Mucosa of descending colon (tissue), 3 donors: ENCODE results near the gene TWNK. TPM values are rescaled to one million over a fixed set of nuclear protein-coding genes. Genes with fewer than 3 reads are reported as not detected.

Source experiments
- ATAC-seq: fragments of 200-7000 bp; cut with Tn5 transposase; one replicate; pipeline ENCODE4 v1.9.1; 2020; ENCODE audit warnings: mild to moderate bottlenecking, moderate library complexity
- DNase-seq, 3 donors: peaks; one replicate each; pipeline ENCODE4 v3.0.0-alpha.2; 2020
- H3K36me3 ChIP-seq: fragments of 200-600 bp; one replicate; pipeline ENCODE4 v1.8.0; 2021; ENCODE audit warnings: low read depth, mild to moderate bottlenecking
- H3K4me1 ChIP-seq: fragments of 200-600 bp; one replicate; pipeline ENCODE4 v1.8.0; 2021; ENCODE audit warnings: low read depth, mild to moderate bottlenecking
- H3K4me3 ChIP-seq: fragments of 200-600 bp; one replicate; pipeline ENCODE4 v1.8.0; 2021; ENCODE audit warnings: mild to moderate bottlenecking
- H3K9me3 ChIP-seq: fragments of 200-600 bp; one replicate; pipeline ENCODE4 v1.8.0; 2021; ENCODE audit warnings: mild to moderate bottlenecking
- intact Hi-C, 2 donors: fragments of 100-400 bp; cut with DNase I in 1 of 2; cut with micrococcal nuclease in 1 of 2; formaldehyde crosslinking; loops; one replicate each; pipeline versions ENCODE4 v1.11.0 to v1.11.1; 2022; cut with DNase I, micrococcal nuclease
- total RNA-seq, 3 donors: library from RNA; stranded (reverse); fragmentation: NEBNext Ultra II Directional in 2 of 3; extraction: Animal tissue kit (Norgen Biotek cat#: 25700) in 2 of 3; gene quantifications; one replicate each; pipeline versions ENCODE4 v1.2.1 to v1.2.4, GENCODE V29; 2021 to 2023
- TF ChIP-seq, protein P1 (sequence below): fragments of 200-600 bp; IDR thresholded peaks from one replicate; pipeline ENCODE4 v1.8.0; 2022; ENCODE audit warnings: antibody characterized with exemption, mild to moderate bottlenecking
- donor health status: DM: no; HTN: no; CAD: no; lungs with moderate emphysema.
- donor health status: DM: no; HTN: no; CAD: no.
- donor health status: DM: no; HTN: yes; CAD: no.

Gene TWNK
- total RNA-seq, 3 donors from 2014 or later: 6.0 to 7.8 (median 7.0) TPM

GRCh38 chr10:100967332-100967731, 20.0 kb upstream of the TWNK start:
- H3K9me3 ChIP-seq: no peaks in the 10 kb centered on the region
- intact Hi-C loops: no loop called here
- TF ChIP-seq, protein P1, sequence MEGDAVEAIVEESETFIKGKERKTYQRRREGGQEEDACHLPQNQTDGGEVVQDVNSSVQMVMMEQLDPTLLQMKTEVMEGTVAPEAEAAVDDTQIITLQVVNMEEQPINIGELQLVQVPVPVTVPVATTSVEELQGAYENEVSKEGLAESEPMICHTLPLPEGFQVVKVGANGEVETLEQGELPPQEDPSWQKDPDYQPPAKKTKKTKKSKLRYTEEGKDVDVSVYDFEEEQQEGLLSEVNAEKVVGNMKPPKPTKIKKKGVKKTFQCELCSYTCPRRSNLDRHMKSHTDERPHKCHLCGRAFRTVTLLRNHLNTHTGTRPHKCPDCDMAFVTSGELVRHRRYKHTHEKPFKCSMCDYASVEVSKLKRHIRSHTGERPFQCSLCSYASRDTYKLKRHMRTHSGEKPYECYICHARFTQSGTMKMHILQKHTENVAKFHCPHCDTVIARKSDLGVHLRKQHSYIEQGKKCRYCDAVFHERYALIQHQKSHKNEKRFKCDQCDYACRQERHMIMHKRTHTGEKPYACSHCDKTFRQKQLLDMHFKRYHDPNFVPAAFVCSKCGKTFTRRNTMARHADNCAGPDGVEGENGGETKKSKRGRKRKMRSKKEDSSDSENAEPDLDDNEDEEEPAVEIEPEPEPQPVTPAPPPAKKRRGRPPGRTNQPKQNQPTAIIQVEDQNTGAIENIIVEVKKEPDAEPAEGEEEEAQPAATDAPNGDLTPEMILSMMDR: no peak
- H3K36me3 ChIP-seq: no peaks in the 10 kb centered on the region
- DNase-seq (no peak), ATAC-seq (no peak)
- no peak overlapping the region for H3K4me3 ChIP-seq
- peaks cover 26% of the 10 kb centered on the region for H3K4me1 ChIP-seq

DNA sequence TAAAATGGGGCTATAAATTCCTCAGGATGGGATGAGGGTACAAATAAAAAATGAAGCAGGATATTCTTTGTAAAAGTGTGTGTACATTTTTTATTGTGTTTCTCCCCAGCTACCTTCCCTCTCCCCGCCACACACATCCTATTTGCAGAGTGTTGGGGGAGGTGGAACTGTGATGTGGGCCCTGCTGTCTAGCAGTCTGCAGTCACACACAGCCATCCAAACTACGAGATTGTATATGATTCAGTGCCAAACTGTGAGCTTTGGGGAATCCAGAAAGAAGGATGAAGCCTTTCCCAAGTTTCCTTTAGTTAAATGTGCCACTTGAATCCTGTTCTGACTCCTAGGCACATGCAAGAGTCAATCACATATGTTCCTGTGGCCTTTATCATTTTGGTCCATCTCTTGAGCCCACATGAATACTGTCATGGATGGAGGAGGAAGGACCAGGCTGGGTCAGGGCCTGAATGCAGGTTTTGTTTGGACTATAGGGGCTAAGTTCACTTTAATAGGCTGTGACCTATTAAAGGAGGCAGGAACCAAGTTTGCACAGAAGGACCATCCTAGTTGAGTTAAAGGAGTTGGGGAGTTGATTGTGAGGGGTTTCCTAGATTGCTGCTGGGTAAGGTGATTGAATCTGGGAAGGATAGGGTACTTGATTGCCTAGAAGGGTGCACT, 19.1 kb upstream of the TWNK start:
- intact Hi-C loops: no loop called here
- DNase-seq (no peak), ATAC-seq (peak; percentile 24)
- Histone ChIP-seq H3K36me3 (no peaks in the 10 kb centered on the region), H3K4me1 (peaks cover 27% of the 10 kb centered on the region), H3K4me3 (no peak overlapping the region), H3K9me3 (no peaks in the 10 kb centered on the region)
- TF ChIP-seq, protein P1: no peak

- Histone ChIP-seq H3K4me1 (peaks cover 27% of the 10 kb centered on the region), H3K4me3 (peak overlapping the region; percentile 77), H3K36me3 (no peaks in the 10 kb centered on the region), H3K9me3 (no peaks in the 10 kb centered on the region)
- DNase-seq (peak in 1 of 3 donors; percentile 65), ATAC-seq (peak; percentile 21)
- intact Hi-C loops: no loop called here
- TF ChIP-seq, protein P1: no peak
Measured at GRCh38 chr10:100968863-100969186, 18.5 kb upstream of the TWNK start.

DNA sequence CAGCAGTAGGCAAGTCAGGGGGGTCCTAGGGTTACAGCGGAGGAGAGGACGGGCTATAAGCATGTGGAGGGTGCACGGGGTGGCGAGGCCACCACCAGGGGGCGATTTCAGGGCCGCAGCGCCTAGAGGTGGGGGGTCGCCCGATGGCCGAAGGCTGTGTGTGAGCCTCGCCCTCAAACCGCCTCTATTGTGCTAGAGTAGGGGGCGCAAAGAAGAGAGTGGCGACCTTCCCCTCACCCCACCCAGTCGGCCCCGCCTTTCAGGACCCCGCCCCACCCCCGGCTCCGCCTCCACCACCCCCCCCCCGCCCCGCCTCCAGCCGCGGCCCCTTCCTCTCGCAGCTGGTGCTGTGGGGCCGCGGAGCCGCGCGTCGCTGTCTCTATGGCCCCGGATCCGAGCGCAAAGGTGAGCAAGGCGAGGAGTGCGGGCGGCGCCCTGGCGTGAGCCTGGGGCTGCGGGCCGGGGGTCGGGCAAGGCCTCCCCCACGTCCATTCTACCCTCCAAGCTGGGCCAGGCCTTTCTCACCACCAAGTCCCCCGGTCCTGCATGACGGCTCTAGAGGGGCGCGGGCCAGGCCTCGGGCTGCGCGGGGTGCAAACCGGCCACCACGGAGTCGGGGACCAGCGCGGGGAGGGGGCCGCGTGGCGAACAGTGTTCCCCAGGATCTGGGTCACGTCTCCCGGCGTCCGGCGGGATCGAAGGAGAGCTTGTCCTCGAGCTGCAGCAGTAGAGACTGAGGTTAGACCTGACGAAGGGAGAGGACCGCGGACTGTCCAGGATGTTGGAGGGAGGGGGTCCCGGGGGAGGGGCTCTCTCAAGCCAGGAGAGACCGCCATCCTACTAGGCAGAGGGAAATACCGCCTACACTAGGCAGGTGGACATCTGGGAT, 17.9 kb upstream of the TWNK start, which contains the start of gene SEMA4G:
SEMA4G (plus strand) TSS at position 318 of the 889 bp plus-strand sequence. CDS start 3,409 bp downstream, outside the sequence.
- intact Hi-C loops: no loop called here
- DNase-seq: peak; percentile 65 to 81 (median 74)
- TF ChIP-seq, protein P1: peak; percentile 56
- Histone ChIP-seq H3K9me3 (no peaks in the 10 kb centered on the region), H3K36me3 (no peaks in the 10 kb centered on the region), H3K4me3 (peak within 1 kb of the TSS; percentile 77), H3K4me1 (peaks cover 27% of the 10 kb centered on the region)
- ATAC-seq: peak; percentile 52

GRCh38 chr10:100970076-100970913, 17.0 kb upstream of the TWNK start:
- no peaks in the 10 kb centered on the region for H3K9me3 ChIP-seq
- peak; percentile 73 for ATAC-seq
- TF ChIP-seq, protein P1: no peak
- DNase-seq: peak; percentile 89 to 95 (median 91)
- H3K4me3 ChIP-seq: peak overlapping the region; percentile 77
- intact Hi-C loops: no loop called here
- no peaks in the 10 kb centered on the region for H3K36me3 ChIP-seq
- H3K4me1 ChIP-seq: peaks cover 27% of the 10 kb centered on the region
